Kidney glomerular epithelial cell (primary cell): ENCODE results near the gene GAD1.

Source experiments
- DNase-seq: peaks from one replicate; lab custom pipeline; 2025; lab: John Stamatoyannopoulos, UW

GAD1 gene

DNA sequence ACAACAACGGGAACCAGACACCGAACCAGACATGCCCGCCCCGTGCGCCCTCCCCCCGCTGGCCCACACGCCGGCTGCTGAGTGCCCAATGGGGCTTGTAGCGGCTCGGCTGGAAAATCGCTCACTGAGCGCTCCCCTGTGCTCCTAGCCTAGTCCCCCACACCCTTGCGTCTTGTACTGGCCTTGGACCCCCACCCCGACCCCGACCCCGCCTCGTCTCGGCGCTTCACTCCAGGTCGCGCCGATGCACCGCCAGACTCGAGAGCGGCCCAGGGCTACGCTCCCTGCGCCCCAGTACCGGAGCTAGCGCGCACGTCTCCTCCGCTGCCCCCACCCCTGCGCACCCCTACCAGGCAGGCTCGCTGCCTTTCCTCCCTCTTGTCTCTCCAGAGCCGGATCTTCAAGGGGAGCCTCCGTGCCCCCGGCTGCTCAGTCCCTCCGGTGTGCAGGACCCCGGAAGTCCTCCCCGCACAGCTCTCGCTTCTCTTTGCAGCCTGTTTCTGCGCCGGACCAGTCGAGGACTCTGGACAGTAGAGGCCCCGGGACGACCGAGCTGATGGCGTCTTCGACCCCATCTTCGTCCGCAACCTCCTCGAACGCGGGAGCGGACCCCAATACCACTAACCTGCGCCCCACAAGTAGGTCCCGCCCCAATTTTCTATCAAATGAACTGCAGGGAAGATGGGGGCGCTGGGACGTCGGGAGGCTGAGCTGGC, 1.5 kb downstream of the GAD1 start:
- DNase-seq, result no peak

GRCh38 chr2:170818752-170819470, 2.2 kb downstream of the GAD1 start:
- DNase-seq, result no peak

DNA sequence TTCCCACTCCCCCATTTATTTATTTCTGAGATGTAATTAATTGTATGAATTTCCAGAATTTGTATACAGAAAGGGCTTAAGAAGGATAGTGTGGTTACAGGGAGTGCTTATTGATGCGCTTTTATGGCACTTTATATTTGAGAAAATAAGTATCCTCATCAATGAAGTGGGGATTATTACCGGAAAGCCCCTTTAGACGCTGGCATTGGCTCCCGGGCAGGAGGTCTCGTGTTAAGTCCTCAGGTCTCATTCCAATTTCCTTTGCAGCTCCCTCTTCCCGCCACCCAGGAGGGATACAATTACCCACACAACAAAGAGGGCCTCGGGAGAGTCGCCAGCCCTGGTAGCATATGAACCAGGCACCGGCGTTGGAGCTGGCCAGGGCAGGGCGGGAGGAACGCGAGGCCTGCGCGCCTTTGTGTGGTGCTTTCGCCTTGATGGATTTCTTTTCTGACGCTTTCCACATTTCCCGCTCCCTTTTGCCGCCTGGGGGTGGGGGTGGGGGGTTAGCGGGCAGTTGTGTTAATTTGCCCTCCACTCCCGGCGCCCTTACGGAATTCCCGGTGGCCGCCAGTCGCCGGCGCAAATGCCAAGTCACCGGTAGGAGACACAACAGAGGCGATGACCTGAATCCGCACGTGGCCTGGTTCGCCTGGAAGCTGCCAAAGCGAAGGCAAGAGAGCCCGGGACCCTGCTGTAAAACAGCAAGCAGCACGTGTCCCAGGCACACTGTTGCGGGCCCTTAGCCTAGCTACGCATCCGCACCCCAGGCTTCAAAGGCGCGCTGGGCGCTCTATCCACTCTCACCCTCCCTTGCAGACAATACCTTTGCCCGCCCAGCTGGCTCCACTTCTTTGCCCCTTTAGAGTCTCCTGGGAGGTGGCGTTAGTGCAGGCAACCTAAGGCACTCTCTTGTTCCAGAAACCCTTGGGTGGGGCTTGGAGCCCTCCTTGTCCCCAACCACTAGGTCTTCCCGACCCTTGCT, 3.3 kb downstream of the GAD1 start:
- DNase-seq, result no peak

- no peak for DNase-seq
Observed at GRCh38 chr2:170820757-170821530, 4.3 kb downstream of the GAD1 start.

DNA sequence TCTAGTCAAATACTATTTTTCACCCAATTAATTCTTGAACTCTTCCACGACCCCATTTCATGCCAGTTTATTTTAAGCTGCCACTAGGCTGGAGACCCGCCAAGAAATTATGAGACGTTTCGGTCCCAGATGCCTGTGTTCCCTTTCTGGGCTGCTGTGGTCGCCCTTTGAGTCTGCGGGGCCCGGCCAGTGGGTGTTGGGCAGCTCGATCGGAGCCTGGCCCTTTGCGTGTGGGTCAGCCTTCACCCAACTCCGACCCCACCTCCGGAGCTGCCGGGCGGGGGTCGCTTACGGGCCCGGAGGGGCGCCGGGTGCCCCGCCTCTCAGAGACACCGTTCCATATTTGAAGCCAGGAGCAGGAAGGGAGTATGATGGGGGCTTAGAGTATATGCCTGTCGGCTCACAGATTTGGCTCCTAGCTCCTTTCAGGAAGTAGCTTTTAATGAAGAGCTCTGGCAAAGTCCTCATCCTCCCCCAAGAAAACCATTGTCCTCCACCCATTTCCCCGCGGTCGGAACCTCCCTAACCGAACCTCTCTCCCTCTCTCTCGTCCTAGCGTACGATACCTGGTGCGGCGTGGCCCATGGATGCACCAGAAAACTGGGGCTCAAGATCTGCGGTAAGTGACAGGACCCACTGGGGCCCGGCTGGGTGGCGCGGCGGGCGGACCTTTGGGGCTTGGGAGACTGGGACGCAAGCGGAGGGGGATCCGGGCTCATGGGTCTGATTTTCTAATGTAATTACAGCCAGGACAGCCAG, 5.0 kb downstream of the GAD1 start:
- DNase-seq, result no peak

- DNase-seq, result no peak
Observed at GRCh38 chr2:170822290-170823087, 5.8 kb downstream of the GAD1 start.

- no peak for DNase-seq
Observed at GRCh38 chr2:170823088-170823897, 6.6 kb downstream of the GAD1 start.

DNA sequence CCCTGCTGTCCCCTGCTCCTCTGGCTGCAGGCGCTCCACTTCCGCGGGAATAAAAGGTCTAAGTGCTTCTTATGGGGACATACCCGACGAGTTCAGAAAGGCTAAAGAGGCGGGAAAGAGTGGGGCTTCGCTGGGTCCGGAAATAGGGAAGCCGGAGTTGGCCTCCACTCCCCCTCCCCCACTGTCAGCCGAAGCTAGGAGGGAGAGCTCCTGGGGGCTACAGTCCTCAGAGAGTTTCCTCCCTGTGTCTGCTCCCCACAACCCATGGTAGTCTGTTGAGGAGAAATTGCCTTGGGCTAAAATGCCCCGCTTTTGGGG, 7.2 kb downstream of the GAD1 start:
- no peak for DNase-seq

DNA sequence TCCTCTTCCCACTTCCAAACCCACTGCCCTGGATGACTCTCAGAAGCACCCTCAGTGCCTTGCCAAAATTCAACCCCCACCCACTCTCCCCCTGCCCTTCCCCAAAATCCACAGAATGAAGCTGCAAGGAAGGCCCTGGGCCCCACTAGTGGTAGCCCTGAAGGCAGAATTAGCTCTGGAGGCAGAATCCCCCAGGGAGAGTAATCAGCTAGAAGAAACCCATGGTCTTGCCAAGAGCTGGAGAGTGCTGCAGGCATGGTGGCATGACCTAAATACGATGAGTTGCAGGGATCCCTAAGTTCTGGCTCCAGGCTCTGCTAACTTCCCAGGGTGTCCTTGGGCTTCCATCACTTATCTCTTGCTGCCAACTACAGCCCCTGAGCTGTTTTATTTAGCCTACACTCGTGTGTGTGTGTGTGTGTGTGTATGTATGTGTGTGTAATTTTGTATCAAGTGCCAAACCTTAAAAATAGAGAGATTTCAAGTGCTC, 7.9 kb downstream of the GAD1 start:
- DNase-seq, result no peak

- no peak for DNase-seq
Observed at GRCh38 chr2:170827841-170828532, 11.3 kb downstream of the GAD1 start.

GRCh38 chr2:170828533-170828916, 11.8 kb downstream of the GAD1 start:
- DNase-seq, result no peak

DNA sequence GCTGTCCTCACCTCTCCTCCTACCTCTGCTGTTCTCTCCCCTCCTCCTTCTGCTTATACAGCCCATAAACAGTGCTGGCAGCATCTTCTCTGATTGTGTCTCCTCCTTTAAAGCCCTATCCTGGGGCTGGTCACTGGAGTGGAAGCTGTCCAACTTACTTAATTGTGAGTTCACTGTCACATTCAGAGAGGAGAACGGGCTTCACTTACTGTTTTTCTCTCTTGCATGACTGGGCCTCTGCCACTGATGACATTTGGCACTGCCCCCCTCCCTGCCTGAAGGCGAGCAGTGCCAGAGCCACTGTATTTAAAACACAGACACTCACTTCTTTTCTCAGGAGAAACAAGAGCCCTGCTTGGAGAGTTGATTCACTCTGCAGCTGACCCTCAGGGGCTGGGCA, 12.3 kb downstream of the GAD1 start:
- DNase-seq, result no peak

DNA sequence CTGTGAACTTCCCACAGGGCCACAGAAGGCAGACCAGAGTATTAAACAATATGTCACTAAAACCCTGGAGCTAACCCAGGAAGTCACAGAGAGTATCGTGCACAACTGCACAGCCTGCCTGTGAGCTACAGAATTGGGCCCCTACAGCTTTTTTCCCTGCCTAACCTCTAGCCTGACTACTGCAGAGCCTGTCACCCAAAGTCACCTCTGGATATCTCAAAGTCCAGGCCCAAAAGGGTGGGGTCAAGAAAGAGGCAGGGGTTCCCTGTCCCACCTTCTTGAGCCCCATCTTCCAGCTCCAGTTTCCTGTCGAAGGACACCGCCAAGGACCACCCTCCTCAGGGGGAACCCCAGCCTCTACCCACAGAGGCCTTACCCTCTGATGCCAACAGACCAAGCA, 13.5 kb downstream of the GAD1 start:
- DNase-seq, result no peak

DNA sequence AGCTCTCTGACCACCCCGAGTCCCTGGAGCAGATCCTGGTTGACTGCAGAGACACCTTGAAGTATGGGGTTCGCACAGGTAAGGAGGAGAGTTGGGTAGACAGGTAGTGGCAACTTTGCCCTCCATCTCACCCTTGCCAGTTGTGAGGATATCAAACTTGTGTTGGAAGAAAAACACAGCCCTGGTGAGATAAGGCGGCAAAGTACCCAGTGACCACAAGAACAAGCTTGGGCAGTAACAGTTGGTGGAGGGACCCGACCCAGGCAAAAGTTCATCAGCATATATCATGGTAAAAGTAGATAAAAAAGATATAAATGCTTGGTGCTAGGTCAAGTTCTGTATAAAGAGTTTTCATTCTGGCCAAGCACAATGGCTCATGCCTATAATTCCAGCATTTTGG, 14.4 kb downstream of the GAD1 start:
- DNase-seq, result no peak

GRCh38 chr2:170836027-170836426, 19.3 kb downstream of the GAD1 start:
- no peak for DNase-seq

DNA sequence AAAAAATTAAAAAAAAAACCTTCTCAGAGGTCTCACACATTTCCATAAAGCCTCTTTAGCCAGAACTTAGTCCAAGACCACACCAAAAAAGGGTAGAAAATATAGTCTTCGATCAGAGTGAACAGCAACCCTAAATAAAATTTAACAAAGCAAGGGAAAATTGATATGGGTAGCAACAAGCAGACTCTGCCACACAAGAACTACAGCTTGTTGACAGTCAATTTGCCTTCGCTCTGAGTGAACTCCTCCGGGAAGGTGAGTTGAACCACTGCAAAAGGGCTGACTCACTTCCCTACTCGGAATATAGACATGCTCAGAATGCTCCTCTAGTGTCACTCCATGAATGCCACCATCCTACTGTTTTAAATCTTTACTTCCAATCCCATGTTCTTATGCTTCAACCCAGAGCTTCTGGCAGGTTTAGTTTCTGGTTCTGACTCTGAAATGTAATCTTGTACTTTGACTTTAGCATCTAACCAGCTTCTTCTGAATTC, 24.1 kb downstream of the GAD1 start:
- no peak for DNase-seq

DNA sequence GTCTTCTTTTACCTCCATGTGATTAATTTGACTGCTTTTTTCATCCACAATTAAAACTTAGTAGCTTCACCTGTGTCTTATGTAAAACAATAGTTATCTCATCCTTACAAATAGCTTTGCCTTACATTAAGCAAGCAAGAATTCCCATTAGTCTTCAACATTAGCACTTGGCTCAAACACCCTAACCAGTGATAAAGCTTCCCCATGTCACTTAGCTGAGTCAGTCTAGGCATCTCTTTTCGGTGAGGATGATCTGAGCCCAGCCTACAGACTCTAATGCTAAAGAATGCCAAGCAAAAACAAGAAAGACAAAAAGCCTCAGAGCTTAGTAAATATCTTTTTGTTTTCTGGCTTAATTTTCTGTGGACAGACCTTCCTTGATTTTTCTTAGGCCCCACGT, 26.1 kb downstream of the GAD1 start:
- DNase-seq, result no peak

DNA sequence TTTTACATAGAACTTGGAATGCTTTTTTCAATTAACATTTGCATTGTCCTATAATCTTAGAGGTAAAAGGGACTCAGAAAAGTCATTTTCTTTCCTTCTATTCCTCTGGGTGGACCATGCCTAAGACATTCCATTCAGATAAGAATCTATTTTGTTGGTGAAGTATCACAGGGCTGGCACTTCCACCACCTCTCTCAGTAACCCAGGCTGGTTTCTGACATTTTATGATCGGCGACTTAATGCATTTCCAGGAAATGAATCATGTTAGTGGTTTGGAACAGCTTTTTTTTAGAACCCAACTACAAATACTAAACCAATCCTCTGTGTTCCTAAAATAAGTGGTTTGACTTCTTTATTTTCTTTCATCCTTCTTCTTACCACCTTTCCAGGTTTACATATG, 27.0 kb downstream of the GAD1 start:
- DNase-seq, result no peak

GRCh38 chr2:170845343-170845742, 28.7 kb downstream of the GAD1 start:
- no peak for DNase-seq
